ENCODE data around the gene SV2B. TPM values are rescaled to one million over a fixed set of nuclear protein-coding genes. Genes with fewer than 3 reads are reported as not detected.

Gene SV2B
- total and polyA plus RNA-seq, 2 donors (not counting 3 experiments of a cell fraction or from before 2014, with no cell fraction given), result not detected

DNA sequence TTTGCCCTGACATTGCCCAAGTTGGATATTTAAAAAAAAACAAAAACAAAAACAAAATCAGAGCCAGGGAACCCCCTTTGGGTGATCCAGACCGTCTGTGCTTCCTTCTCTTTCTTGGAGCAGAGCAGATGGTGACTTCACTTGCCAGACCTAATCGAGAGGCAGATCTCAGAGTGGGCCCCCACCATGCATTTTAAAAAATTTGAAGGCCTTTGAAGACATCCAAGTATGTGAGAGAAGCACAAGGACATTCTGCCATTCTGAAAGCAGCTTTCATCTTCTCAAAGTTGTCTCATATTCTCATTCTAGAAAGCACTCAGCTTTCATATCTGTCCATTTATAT lies 93.3 kb downstream of the SV2B start:
- Histone ChIP-seq H3K79me2 (ENCODE audit: control insufficient read depth, insufficient read depth, low read length) (no peaks in the 10 kb centered on the region), H3K36me3 (ENCODE audit: control insufficient read depth in 2 of 2, extremely low read depth in 1 of 2, insufficient read depth in 2 of 2, low read length in 2 of 2) (no peaks in the 10 kb centered on the region), H4K20me1 (replicated peaks; ENCODE audit: control insufficient read depth, extremely low read depth, insufficient read depth, low read length) (no peaks in the 10 kb centered on the region), H3K9me1 (replicated peaks; ENCODE audit: control insufficient read depth, extremely low read depth, insufficient read depth, low read length) (no peaks in the 10 kb centered on the region), H3K27ac (ENCODE audit: insufficient read depth, low read depth, low read length) (no peak overlapping the region), H3K27me3 (ENCODE audit: control insufficient read depth in 2 of 2, insufficient read depth in 2 of 2, low read length in 2 of 2) (no peaks in the 10 kb centered on the region), H2AFZ (ENCODE audit: low read depth, low read length) (no peak overlapping the region), H3K4me1 (ENCODE audit: control insufficient read depth, extremely low read depth, insufficient read depth, low read length) (no peaks in the 10 kb centered on the region), H3K9me3 (replicated peaks; ENCODE audit: control insufficient read depth, insufficient read depth, low read length) (no peaks in the 10 kb centered on the region), H3K9ac (replicated peaks; ENCODE audit: extremely low read depth, insufficient read depth, low read length) (no peak overlapping the region), H3K4me3 (replicated peaks in 1 of 3; ENCODE audit: insufficient read depth in 1 of 3, low read depth in 1 of 3, low read length in 3 of 3) (no peak overlapping the region), H3K4me2 (ENCODE audit: insufficient read depth, low read length) (no peak overlapping the region)
- no peak for TF ChIP-seq MAX (IDR thresholded peaks at IDR 0.05; ENCODE audit: insufficient read depth, insufficient read length)
- no peak for TF ChIP-seq FOS (IDR thresholded peaks at IDR 0.05; ENCODE audit: borderline replicate concordance, insufficient read depth, low read length)
- dilution Hi-C loops (cut with MboI; ENCODE audit: extremely low pct_ligation_motif_present, low sequenced_read_pairs), result no loop called here
- no peak for FAIRE-seq
- CTCF ChIA-PET, result no interaction called here
- DNase-seq (ENCODE audit: low read depth, low spot score), result no peak
- POLR2A ChIA-PET, result no interaction called here
- BruUV-seq (replicated peaks), result no TSS peak
- intact Hi-C loops (cut with micrococcal nuclease), result no loop called here

DNA sequence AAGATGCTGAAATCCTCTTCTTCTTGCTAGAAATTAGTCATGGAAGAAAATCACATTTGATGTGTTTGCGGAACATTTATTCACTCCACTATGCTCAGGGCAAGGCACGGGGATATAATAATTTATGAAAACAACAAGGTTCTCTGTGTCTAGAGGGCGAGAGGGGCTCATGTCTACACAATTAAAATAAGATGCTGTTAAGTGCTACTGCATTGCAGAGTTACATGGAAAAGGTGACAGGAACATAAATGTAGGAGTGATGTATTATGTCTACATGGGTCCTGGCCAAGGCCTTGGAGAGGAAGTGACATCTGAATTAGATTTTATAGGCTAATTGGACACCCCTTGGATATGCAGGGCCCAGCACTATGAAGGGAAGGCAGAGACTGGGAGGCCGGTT lies 96.1 kb downstream of the SV2B start:
- Histone ChIP-seq H3K4me1 (ENCODE audit: control insufficient read depth, extremely low read depth, insufficient read depth, low read length) (no peaks in the 10 kb centered on the region), H4K20me1 (replicated peaks; ENCODE audit: control insufficient read depth, extremely low read depth, insufficient read depth, low read length) (no peaks in the 10 kb centered on the region), H3K79me2 (ENCODE audit: control insufficient read depth, insufficient read depth, low read length) (no peaks in the 10 kb centered on the region), H3K4me3 (replicated peaks in 1 of 3; ENCODE audit: insufficient read depth in 1 of 3, low read depth in 1 of 3, low read length in 3 of 3) (no peak overlapping the region), H3K4me2 (ENCODE audit: insufficient read depth, low read length) (no peak overlapping the region), H3K27me3 (ENCODE audit: control insufficient read depth in 2 of 2, insufficient read depth in 2 of 2, low read length in 2 of 2) (no peaks in the 10 kb centered on the region), H3K9me3 (replicated peaks; ENCODE audit: control insufficient read depth, insufficient read depth, low read length) (no peaks in the 10 kb centered on the region), H3K36me3 (ENCODE audit: control insufficient read depth in 2 of 2, extremely low read depth in 1 of 2, insufficient read depth in 2 of 2, low read length in 2 of 2) (no peaks in the 10 kb centered on the region), H3K9me1 (replicated peaks; ENCODE audit: control insufficient read depth, extremely low read depth, insufficient read depth, low read length) (no peaks in the 10 kb centered on the region), H3K9ac (replicated peaks; ENCODE audit: extremely low read depth, insufficient read depth, low read length) (no peak overlapping the region), H2AFZ (ENCODE audit: low read depth, low read length) (no peak overlapping the region), H3K27ac (ENCODE audit: insufficient read depth, low read depth, low read length) (no peak overlapping the region)
- DNase-seq (ENCODE audit: low read depth, low spot score) (no peak), FAIRE-seq (no peak)
- ChIA-PET CTCF (no interaction called here), POLR2A (no interaction called here)
- intact Hi-C loops (cut with micrococcal nuclease) (no loop called here), dilution Hi-C loops (cut with MboI; ENCODE audit: extremely low pct_ligation_motif_present, low sequenced_read_pairs) (no loop called here)
- TF ChIP-seq FOS (IDR thresholded peaks at IDR 0.05; ENCODE audit: borderline replicate concordance, insufficient read depth, low read length) (no peak), POLR2A (IDR thresholded peaks at IDR 0.05; ENCODE audit: low read depth, low read length) (no peak), MAX (IDR thresholded peaks at IDR 0.05; ENCODE audit: insufficient read depth, insufficient read length) (no peak)
- BruUV-seq (replicated peaks), result no TSS peak
